Anterior cingulate cortex (tissue), 58 donors: ENCODE results near the gene LIX1L.

ENCODE experiments used
- DNase-seq, 58 donors: peaks; one replicate each; lab custom pipeline; 2025; lab: John Stamatoyannopoulos, UW

LIX1L gene

GRCh38 chr1:145906954-145907753, 50.7 kb downstream of the LIX1L start:
- no peak for DNase-seq

- no peak for DNase-seq
These were observed 56.4 kb downstream of the LIX1L start for GRCh38 chr1:145901312-145902021.

- DNase-seq = no peak
These were observed 59.1 kb downstream of the LIX1L start for GRCh38 chr1:145898756-145899155.

- no peak for DNase-seq
These were observed 59.8 kb downstream of the LIX1L start for GRCh38 chr1:145897969-145898368.

GRCh38 chr1:145895471-145895870, 62.3 kb downstream of the LIX1L start:
- DNase-seq = no peak

DNA sequence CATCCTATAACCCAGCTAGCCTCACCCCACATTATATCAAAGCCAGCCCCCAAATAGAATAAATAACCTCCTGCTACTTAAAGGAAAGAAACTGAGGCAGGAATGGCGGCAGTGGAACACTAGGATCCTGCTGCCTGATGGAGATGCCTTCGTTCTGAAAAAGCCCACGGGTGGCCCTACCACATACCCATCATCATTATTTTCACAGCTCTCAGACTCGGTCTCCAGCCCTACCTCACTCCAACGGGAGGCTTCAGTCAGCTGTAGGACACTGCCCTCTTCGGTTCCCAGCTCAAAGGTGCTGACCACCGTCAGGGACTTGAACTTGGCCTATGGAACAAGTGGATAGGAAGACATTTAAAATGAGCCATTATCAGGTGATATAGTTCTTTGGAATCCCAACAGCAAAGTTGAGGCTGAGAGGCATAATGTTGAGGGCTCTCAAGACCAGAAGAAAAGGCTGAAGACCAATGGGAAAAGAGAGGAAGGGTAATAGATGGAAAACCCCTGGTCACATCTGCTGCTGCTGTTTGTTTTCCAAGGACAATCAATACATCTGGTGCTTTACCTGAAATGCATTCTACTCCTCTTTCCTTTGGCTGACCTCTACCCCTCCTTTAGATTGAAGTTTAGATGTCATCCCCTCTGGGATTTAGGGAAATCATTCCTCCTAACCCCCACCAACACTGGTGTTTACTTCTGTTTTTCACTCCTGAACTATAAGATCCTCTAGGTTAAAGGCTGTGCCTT, 64.3 kb downstream of the LIX1L start:
- no peak for DNase-seq

GRCh38 chr1:145892486-145893087, 65.2 kb downstream of the LIX1L start:
- DNase-seq = peak in 6 of 58 donors; percentile 3 to 42 (median 16)

DNA sequence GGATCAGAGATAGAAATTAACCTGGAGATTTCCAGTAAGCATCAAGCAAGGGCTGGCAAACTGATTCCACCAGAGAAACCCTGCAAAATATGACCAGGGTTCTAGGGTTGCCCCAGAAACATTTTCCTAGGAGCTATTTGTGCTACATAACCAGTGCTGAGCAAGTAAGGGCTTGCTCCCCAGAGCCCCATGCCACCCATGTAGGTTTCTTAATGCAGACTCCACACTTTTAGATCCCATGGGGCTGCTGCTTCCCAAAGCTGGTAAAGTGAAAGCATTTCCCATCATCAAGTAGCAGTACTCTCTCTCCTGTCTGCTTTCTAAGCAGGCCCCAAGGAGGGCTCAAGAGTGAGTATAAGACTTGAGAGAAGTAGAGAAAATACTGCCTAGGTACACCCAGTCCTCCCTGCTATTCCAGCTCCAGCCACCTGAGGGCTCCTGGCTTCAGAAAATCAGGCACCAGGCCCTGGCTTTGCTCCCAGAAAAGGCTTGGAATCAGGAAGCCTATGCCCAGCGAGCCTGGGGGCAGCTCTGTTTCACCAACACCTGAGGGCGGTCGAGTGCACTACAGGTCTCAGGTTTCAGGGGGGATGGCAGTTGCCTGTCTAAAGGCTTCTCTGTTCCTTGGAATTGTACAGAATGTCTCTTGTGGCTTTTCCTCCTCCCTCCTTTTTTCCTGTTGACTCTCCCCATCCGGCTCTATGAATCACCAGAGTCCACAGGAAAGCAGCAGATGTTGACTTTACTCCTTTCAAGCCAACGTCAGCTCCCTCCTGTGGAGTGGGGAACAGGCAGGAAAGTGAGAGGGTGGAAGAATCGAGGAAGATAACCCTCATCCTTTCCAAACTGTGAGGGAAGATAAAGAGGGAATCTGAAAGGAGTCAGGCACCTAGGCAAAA, 66.0 kb downstream of the LIX1L start:
- DNase-seq = peak; percentile 17 to 92 (median 83)

DNA sequence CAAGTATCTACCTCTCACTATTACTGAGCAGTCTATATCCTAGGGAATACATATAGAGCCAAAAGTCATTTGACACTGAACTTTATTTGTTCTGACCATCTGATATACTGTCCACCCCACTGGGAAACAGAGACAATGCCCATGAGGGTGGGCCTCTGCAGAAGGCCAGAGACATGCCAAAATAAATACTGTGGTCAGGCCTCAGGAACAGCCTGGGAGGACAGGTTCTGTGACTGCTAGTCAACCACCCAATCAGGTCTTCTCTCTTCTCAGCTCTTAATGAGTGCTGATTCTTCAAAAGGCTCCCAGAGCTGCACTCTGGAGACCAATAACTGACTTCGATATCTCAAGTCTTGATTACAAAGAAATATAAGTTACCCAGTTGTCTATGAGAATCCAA, 66.7 kb downstream of the LIX1L start:
- no peak for DNase-seq

DNA sequence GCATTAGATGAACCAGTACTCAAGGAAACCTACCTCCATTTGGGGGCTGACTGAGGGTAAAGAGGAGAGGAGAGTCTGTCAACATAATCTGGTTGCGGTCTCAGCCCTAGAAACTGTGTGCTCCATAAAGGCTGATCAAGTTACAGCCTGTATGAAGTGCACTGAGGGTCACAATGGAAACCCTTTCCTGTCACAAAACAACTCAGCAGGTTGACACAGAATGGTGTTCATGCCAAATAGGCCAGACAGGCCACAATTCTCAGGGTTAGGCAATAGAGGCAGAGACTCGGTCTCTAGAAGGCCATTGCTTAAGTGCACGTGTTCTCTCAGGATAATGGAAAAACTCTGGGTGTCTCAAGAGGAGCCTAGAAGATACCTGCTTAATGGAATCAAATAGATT, 68.1 kb downstream of the LIX1L start:
- no peak for DNase-seq

DNA sequence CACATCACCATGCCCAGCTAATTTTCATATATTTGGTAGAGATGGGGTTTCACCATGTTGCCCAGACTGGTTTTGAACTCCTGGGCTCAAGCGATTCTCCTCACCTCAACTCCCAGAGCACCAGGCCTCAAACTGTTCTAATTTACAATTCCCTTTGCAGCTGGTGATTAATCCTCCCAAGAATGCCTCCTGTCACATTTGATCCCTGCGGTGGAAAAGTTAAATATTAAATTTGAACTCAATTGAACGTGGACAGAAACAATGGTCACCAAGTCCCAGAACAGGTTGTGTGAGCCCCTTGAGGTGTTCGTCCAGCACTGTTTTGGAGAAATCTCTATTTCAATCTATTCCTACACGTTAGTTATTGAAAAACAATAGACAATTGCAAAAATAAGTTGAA, 70.2 kb downstream of the LIX1L start:
- no peak for DNase-seq

DNA sequence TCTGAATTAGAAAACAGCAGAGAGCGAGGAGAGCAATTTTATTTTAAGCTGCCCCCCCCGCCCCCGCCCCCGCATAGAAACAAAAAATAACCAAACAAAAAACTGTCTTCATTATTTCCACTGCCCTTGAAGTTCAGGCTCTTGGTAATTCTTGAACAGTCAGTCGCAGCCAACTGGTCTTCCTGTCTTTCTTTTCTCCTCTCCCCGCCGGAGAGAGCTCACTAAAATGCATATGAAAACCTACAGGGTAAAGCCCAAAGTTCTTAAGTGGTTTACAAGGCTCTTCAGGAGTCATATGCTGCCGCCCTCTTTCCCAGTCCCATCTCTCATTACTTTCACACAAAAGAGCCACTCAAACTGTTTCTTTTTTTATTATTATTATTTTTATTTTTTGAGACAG, 71.0 kb downstream of the LIX1L start:
- DNase-seq = no peak

DNA sequence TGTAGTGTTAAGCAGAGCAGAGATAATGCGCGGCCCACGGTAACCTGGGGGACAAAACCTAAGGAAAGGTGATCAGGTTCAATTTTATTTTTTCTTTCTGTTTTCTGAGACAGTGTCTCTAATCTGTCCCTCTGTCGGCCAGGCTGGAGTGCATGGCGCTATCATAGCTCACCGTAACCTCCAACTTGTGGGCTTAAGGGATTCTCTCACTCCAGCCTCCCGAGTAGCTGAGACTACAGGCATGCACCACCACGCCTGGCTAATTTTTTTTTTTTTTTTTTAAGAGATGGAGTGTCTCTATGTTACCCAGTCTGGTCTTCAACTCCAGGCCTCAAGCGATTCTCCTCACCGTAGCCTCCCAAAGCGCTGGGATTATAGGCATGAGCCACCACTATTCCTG, 71.4 kb downstream of the LIX1L start:
- no peak for DNase-seq

DNA sequence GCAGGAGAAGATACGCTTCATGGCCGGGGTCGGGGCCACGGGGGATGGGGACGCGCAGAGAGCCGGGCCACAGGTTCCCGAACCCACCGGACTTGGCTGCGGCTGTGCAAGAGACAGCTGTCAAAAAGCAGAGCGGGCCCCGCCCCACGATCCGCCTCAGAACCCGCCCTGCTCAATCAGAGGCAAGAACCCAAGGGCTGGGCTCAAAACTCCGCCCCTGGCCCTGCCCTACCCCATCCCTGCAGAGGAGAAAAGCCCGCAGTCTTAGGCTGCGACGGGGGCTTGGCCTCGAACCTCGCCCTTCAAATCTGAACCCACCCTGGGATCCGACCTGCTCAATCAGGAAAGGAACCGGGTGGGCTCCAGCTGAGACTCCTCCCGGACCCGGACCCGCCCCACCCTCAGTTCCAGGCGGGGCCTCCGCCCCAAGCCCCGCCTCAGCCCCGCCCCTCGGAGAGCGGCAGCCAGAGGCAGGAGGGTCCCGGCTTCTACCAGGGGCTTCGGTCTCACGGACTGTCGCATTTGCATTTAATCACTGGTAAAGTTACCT, 72.0 kb downstream of the LIX1L start, which contains the start of gene ANKRD35:
TSS of gene ANKRD35 (minus strand) at position 129 of the 550 bp plus-strand sequence. CDS start at position 21, 108 bp downstream.
- DNase-seq = peak in 57 of 58 donors; percentile 37 to 88 (median 73)

DNA sequence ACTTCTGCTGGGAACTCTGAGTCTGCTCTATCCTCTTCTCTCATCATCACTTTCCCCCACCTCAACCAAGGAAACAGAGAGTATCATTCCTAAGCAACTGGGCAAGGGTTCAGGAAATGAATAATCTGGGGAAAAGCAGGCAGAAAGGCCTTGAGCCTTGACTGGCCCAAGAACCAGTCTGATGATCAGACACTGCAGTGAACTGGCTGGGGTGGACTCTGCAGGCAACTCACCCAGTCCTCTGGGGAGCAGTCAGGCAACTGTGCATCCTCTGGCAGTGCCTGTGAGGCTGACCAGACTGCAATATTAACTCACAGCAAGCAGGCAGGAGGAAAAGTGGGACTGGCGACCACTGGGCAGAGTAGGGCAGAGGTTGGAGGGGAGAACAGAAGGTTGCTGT, 73.1 kb downstream of the LIX1L start:
- no peak for DNase-seq
